ENCODE measurements around the gene GABBR2.

The GABBR2 gene

GRCh38 chr9:98673681-98674080 lies 35.1 kb downstream of the GABBR2 start:
- H3K27ac ChIP-seq, result no peak overlapping the region
- POLR2A ChIA-PET (ENCODE audit: low non-redundant PET), result no interaction called here
- no peak for TF ChIP-seq CTCF (conservative IDR thresholded peaks at IDR 0.05; ENCODE audit: low read depth)
- DNase-seq (ENCODE audit: low spot score), result no peak
- CTCF ChIA-PET, result no interaction called here

- no peak overlapping the region for H3K27ac ChIP-seq
- ChIA-PET POLR2A (ENCODE audit: low non-redundant PET) (no interaction called here), CTCF (no interaction called here)
- no peak for DNase-seq (ENCODE audit: low spot score)
- TF ChIP-seq CTCF (conservative IDR thresholded peaks at IDR 0.05; ENCODE audit: low read depth), result no peak
Observed at GRCh38 chr9:98667005-98667640, 41.6 kb downstream of the GABBR2 start.

GRCh38 chr9:98665501-98665900 lies 43.2 kb downstream of the GABBR2 start:
- ChIA-PET POLR2A (ENCODE audit: low non-redundant PET) (no interaction called here), CTCF (no interaction called here)
- H3K27ac ChIP-seq, result no peak overlapping the region
- no peak for TF ChIP-seq CTCF (conservative IDR thresholded peaks at IDR 0.05; ENCODE audit: low read depth)
- no peak for DNase-seq (ENCODE audit: low spot score)

- POLR2A ChIA-PET (ENCODE audit: low non-redundant PET), result no interaction called here
- no peak for DNase-seq (ENCODE audit: low spot score)
- TF ChIP-seq CTCF (conservative IDR thresholded peaks at IDR 0.05; ENCODE audit: low read depth), result no peak
- H3K27ac ChIP-seq, result no peak overlapping the region
- CTCF ChIA-PET, result interaction anchor here (0.6 to 0.7 kb wide), 2 partner anchors 15 to 18 kb away, joined by 3 read pairs; no protein-coding TSS in a partner anchor
Observed at GRCh38 chr9:98660541-98660940, 48.2 kb downstream of the GABBR2 start.

GRCh38 chr9:98658951-98659351 lies 49.8 kb downstream of the GABBR2 start:
- no peak for TF ChIP-seq CTCF (conservative IDR thresholded peaks at IDR 0.05; ENCODE audit: low read depth)
- ChIA-PET POLR2A (ENCODE audit: low non-redundant PET) (interaction anchor here (0.6 kb wide), 1 partner anchor 70 kb away, joined by 3 read pairs; no protein-coding TSS in a partner anchor), CTCF (no interaction called here)
- H3K27ac ChIP-seq, result no peak overlapping the region
- DNase-seq (ENCODE audit: low spot score), result no peak

- TF ChIP-seq CTCF (conservative IDR thresholded peaks at IDR 0.05; ENCODE audit: low read depth), result no peak
- DNase-seq (ENCODE audit: low spot score), result no peak
- no peak overlapping the region for H3K27ac ChIP-seq
- CTCF ChIA-PET, result no interaction called here
- POLR2A ChIA-PET (ENCODE audit: low non-redundant PET), result no interaction called here
Observed at GRCh38 chr9:98657897-98658296, 50.8 kb downstream of the GABBR2 start.

Data from RWPE1 (cell line).